ENCODE data around the gene GRID1.

DNA sequence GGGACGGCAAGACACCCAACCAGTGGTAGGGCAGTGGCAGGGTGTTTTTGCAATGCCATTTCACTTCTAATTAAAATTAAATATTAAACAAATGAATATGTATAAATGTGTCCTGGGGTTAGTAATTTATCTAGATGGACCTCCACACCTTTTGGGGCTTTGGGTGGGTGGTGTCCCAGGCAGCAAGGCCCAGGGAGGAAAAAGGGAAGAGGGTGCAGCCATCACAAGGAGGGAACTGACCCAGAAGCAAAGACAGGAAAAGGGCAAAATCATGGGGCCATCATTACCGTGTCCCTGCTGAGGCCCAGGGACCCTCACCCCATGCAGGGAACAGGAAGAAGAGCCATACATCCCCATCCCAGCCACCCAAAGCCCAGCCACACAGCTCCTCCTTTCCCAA lies 204.6 kb downstream of the GRID1 start:
- TF ChIP-seq, protein P1, sequence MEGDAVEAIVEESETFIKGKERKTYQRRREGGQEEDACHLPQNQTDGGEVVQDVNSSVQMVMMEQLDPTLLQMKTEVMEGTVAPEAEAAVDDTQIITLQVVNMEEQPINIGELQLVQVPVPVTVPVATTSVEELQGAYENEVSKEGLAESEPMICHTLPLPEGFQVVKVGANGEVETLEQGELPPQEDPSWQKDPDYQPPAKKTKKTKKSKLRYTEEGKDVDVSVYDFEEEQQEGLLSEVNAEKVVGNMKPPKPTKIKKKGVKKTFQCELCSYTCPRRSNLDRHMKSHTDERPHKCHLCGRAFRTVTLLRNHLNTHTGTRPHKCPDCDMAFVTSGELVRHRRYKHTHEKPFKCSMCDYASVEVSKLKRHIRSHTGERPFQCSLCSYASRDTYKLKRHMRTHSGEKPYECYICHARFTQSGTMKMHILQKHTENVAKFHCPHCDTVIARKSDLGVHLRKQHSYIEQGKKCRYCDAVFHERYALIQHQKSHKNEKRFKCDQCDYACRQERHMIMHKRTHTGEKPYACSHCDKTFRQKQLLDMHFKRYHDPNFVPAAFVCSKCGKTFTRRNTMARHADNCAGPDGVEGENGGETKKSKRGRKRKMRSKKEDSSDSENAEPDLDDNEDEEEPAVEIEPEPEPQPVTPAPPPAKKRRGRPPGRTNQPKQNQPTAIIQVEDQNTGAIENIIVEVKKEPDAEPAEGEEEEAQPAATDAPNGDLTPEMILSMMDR (conservative IDR thresholded peaks at IDR 0.05): no peak
- TF ChIP-seq EZH2 (IDR thresholded peaks at IDR 0.05; ENCODE audit: low read depth): no peak
